ENCODE data around the gene TRIM52.
"Not testable (repeated sequence)": the region's sequence is repeated elsewhere in the genome, so short reads cannot be mapped to it uniquely, and the experiment has no call there.

TRIM52 gene

GRCh38 chr5:181214249-181214648 is 46.7 kb downstream of the TRIM52 start:
- not testable (repeated sequence) for DNase-seq (ENCODE audit: low spot score)

DNA sequence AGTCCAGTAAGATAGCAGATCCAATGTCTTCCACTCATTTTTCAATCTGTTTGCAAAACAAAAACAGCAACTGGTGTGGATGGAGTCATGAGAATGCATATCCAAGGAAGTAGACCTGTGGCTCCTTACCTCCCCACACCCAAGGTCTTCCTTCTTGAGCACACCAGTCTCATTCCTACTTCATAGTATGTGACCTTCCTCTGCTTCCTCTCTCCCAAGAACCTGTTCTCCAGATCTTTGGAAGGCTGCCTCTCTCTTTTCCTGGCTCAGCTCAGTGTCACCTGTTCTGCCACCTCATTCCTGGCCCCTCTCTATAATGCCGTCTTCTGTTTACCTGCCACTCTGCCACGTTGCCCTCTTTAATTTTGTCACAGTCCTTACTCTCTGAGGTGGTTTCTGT is 48.0 kb downstream of the TRIM52 start:
- DNase-seq (ENCODE audit: low spot score): no peak

DNA sequence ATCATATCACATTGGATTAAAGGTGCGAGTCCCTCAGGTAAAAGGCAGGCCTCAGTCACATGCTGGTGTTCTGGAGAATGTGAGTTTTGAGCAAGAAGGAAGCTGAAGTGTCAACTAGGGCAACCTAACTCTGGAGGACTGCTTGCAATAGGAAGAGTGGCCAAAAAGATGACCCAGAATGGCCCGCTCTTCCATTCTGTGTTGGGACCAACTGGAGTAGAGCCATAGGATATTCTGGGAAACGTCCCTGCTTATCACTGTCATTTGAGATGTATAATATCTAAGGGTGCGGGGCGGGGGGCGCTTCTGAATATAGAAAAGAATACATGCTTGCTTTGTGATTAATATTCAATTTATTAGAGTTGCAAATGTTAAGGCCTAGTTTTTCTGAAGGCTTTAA is 48.9 kb downstream of the TRIM52 start:
- no peak for DNase-seq (ENCODE audit: low spot score)

DNA sequence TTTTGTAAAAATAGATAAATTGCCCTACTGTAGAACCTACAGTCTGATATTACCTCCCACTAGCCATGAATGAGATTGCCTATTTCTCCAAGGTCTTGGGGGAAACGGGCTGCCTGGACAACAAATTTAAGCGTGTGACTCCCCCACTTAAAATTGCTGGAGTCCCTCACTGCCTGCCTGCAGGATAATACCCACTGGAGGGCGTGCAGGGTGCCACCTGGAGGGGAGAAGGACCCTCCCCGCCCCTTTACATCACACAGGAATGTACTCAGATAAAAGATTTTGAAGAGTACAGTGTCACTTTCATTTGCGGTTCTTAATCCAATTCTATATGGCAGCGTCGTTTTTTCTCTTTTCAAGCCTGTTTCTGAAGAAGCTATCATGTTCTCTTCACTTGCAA is 49.7 kb downstream of the TRIM52 start:
- no peak for DNase-seq (ENCODE audit: low spot score)

GRCh38 chr5:181210698-181211097 is 50.2 kb downstream of the TRIM52 start:
- not testable (repeated sequence) for DNase-seq (ENCODE audit: low spot score)

DNA sequence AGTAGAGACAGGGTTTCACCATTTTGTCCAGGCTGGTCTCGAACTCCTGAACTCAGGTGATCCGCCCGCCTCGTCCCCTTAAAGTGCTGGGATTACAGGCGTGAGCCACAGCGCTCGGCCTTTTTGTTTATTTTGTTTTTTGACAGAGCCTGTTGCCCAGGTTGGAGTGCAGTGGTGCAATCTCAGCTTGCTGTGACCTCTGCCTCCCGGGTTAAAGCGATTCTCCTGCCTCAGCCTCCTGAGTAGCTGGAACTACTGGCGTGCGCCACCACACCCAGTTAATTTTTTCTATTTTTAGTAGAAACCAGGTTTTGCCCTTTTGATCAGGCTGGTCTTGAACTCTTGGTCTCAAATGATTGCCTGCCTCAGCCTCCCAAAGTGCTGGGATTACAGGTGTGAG is 50.8 kb downstream of the TRIM52 start:
- DNase-seq (ENCODE audit: low spot score): not testable (repeated sequence)

- DNase-seq (ENCODE audit: low spot score): not testable (repeated sequence)
Measured at GRCh38 chr5:181209006-181209405, 51.9 kb downstream of the TRIM52 start.

GRCh38 chr5:181207960-181208253 is 53.0 kb downstream of the TRIM52 start:
- no peak for DNase-seq (ENCODE audit: low spot score)

DNA sequence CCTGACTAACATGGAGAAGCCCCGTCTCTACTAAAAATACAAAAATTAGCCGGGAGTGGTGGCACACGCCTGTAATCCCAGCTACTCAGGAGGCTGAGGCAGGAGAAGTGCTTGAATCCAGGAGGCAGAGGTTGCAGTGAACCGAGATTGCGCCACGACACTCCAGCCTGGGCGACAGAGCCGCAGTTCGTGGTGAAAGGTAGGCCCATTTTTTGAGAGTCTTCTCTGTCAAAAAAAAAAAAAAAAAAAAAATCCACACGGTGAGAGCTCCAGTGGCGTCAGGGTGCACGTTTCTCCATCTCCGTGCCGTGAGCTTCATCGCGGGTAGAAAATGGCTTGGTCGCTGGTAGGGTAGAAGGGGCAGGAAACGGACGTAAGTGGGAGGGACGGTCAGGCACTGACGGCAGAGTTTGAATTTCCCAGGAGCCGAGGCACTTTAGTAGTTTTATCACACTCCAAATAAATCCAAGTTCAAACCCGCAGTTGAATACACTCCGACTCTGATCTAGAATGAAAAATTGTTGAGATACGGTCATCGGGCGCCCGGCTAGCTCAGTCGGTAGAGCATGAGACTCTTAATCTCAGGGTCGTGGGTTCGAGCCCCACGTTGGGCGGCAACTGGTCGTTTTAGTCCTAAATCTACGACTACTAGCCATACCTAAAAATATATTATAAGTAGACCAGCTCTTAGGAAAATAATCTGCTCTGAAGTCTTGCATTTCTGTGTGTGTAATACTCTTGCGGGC is 53.6 kb downstream of the TRIM52 start:
- peak; percentile 76 for DNase-seq (ENCODE audit: low spot score)

- no peak for DNase-seq (ENCODE audit: low spot score)
Measured at GRCh38 chr5:181205761-181206649, 54.9 kb downstream of the TRIM52 start.
